Measurements from ENCODE around the gene ELOB.

Gene ELOB

GRCh38 chr16:2749476-2749875 is 27.6 kb downstream of the ELOB start:
- Histone ChIP-seq H4K20me1 (ENCODE audit: insufficient read depth, low read length, poor library complexity, severe bottlenecking) (peaks cover 12% of the 10 kb centered on the region), H3K9me2 (replicated peaks; ENCODE audit: low read depth, low read length) (no peaks in the 10 kb centered on the region), H3K9me3 (ENCODE audit: insufficient read depth, low read depth, low read length) (no peaks in the 10 kb centered on the region), H3K4me2 (ENCODE audit: low read depth, low read length, poor library complexity, severe bottlenecking) (no peak overlapping the region), H3K4me1 (ENCODE audit: insufficient read depth, low read length, poor library complexity, severe bottlenecking) (peaks cover 10% of the 10 kb centered on the region), H2AFZ (ENCODE audit: low read length) (no peak overlapping the region), H3K36me3 (ENCODE audit: insufficient read depth, low read length) (no peaks in the 10 kb centered on the region), H3F3A (ENCODE audit: low read depth) (no peaks in the 10 kb centered on the region), H3K27me3 (ENCODE audit: insufficient read depth, low read length, poor library complexity, severe bottlenecking) (no peaks in the 10 kb centered on the region), H3K9ac (ENCODE audit: low read depth, low read length, poor library complexity, severe bottlenecking) (no peak overlapping the region), H3K4me3 (ENCODE audit: low read length, poor library complexity, severe bottlenecking) (no peak overlapping the region), H3K79me2 (ENCODE audit: insufficient read depth, low read length) (peaks cover 29% of the 10 kb centered on the region)
- TF ChIP-seq EZH2phosphoT487 (IDR thresholded peaks at IDR 0.05; ENCODE audit: borderline replicate concordance) (no peak), CTCF (conservative IDR thresholded peaks at IDR 0.05; ENCODE audit: low read length) (no peak)

GRCh38 chr16:2748757-2749455 is 28.2 kb downstream of the ELOB start:
- no peak overlapping the region for H3K9ac ChIP-seq (ENCODE audit: low read depth, low read length, poor library complexity, severe bottlenecking)
- H3K79me2 ChIP-seq (ENCODE audit: insufficient read depth, low read length), result peaks cover 23% of the 10 kb centered on the region
- H3K36me3 ChIP-seq (ENCODE audit: insufficient read depth, low read length), result no peaks in the 10 kb centered on the region
- H4K20me1 ChIP-seq (ENCODE audit: insufficient read depth, low read length, poor library complexity, severe bottlenecking), result peaks cover 6% of the 10 kb centered on the region
- no peak for TF ChIP-seq EZH2phosphoT487 (IDR thresholded peaks at IDR 0.05; ENCODE audit: borderline replicate concordance)
- TF ChIP-seq CTCF (conservative IDR thresholded peaks at IDR 0.05; ENCODE audit: low read length), result no peak
- H3F3A ChIP-seq (ENCODE audit: low read depth), result no peaks in the 10 kb centered on the region
- no peaks in the 10 kb centered on the region for H3K9me3 ChIP-seq (ENCODE audit: insufficient read depth, low read depth, low read length)
- no peak overlapping the region for H3K4me3 ChIP-seq (ENCODE audit: low read length, poor library complexity, severe bottlenecking)
- H2AFZ ChIP-seq (ENCODE audit: low read length), result no peak overlapping the region
- H3K4me2 ChIP-seq (ENCODE audit: low read depth, low read length, poor library complexity, severe bottlenecking), result no peak overlapping the region
- no peaks in the 10 kb centered on the region for H3K27me3 ChIP-seq (ENCODE audit: insufficient read depth, low read length, poor library complexity, severe bottlenecking)
- H3K9me2 ChIP-seq (replicated peaks; ENCODE audit: low read depth, low read length), result no peaks in the 10 kb centered on the region
- peaks cover 10% of the 10 kb centered on the region for H3K4me1 ChIP-seq (ENCODE audit: insufficient read depth, low read length, poor library complexity, severe bottlenecking)

- Histone ChIP-seq H3K4me2 (ENCODE audit: low read depth, low read length, poor library complexity, severe bottlenecking) (no peak overlapping the region), H3K9me3 (ENCODE audit: insufficient read depth, low read depth, low read length) (no peaks in the 10 kb centered on the region), H2AFZ (ENCODE audit: low read length) (no peak overlapping the region), H4K20me1 (ENCODE audit: insufficient read depth, low read length, poor library complexity, severe bottlenecking) (no peaks in the 10 kb centered on the region), H3K27me3 (ENCODE audit: insufficient read depth, low read length, poor library complexity, severe bottlenecking) (no peaks in the 10 kb centered on the region), H3K4me1 (ENCODE audit: insufficient read depth, low read length, poor library complexity, severe bottlenecking) (peaks cover 4% of the 10 kb centered on the region), H3K36me3 (ENCODE audit: insufficient read depth, low read length) (no peaks in the 10 kb centered on the region), H3K79me2 (ENCODE audit: insufficient read depth, low read length) (peaks cover 6% of the 10 kb centered on the region), H3K9ac (ENCODE audit: low read depth, low read length, poor library complexity, severe bottlenecking) (no peak overlapping the region), H3K4me3 (ENCODE audit: low read length, poor library complexity, severe bottlenecking) (no peak overlapping the region), H3K9me2 (replicated peaks; ENCODE audit: low read depth, low read length) (no peaks in the 10 kb centered on the region), H3F3A (ENCODE audit: low read depth) (no peaks in the 10 kb centered on the region)
- TF ChIP-seq CTCF (conservative IDR thresholded peaks at IDR 0.05; ENCODE audit: low read length) (no peak), EZH2phosphoT487 (IDR thresholded peaks at IDR 0.05; ENCODE audit: borderline replicate concordance) (no peak)
These were observed 31.1 kb downstream of the ELOB start for GRCh38 chr16:2745961-2746360.
